HepG2 (cell line): ENCODE data around the gene TOMM6. TPM values are rescaled to one million over a fixed set of nuclear protein-coding genes. Genes with fewer than 3 reads are reported as not detected.

Source experiments
- BHLHE40 ChIP-seq: IDR thresholded peaks from 2 replicates; pipeline ENCODE4 v1.6.1; 2011; ENCODE audit warnings: low read length, improper control_type of control experiment
- FOXA1 ChIP-seq, 2 experiments: fragments of 450-650 bp in 1 of 2; sonication (generic) in 1 of 2; formaldehyde crosslinking in 1 of 2; IDR thresholded peaks; 2 replicates each; pipeline versions ENCODE4 v1.4.0 to v1.6.1; 2016 to 2020; ENCODE audit warnings: missing genetic modification reagents in 1 of 2
- GTF3A ChIP-seq: sonication (generic); formaldehyde crosslinking; conservative IDR thresholded peaks from 2 replicates; pipeline ENCODE4 v1.4.0; 2020; ENCODE audit warnings: mild to moderate bottlenecking, missing genetic modification reagents
- NR2C2 ChIP-seq: sonication (generic); formaldehyde crosslinking; IDR thresholded peaks from 2 replicates; pipeline ENCODE4 v1.4.0; 2020; ENCODE audit warnings: missing genetic modification reagents, mild to moderate bottlenecking, moderate library complexity, borderline replicate concordance
- POLR2G ChIP-seq: fragments of 200-400 bp; formaldehyde crosslinking; IDR thresholded peaks from 2 replicates; pipeline ENCODE4 v1.6.1; 2018; ENCODE audit warnings: mild to moderate bottlenecking, low read depth, low read length, moderate library complexity
- RBM39 ChIP-seq: fragments of 200-400 bp; formaldehyde crosslinking; IDR thresholded peaks from one replicate; pipeline ENCODE4 v1.6.1; 2018; ENCODE audit warnings: antibody characterized with exemption, mild to moderate bottlenecking, low read depth, low read length; ENCODE audit not compliant: poor library complexity, severe bottlenecking
- SPEN ChIP-seq: sonication (generic); formaldehyde crosslinking; IDR thresholded peaks from 2 replicates; pipeline ENCODE4 v1.5.1; 2020; ENCODE audit warnings: low read depth, mild to moderate bottlenecking, missing genetic modification reagents
- SRY ChIP-seq: sonication (generic); formaldehyde crosslinking; IDR thresholded peaks from 2 replicates; pipeline ENCODE4 v1.8.0; 2022; ENCODE audit warnings: mild to moderate bottlenecking, missing genetic modification reagents
- U2AF1 ChIP-seq: fragments of 200-400 bp; formaldehyde crosslinking; optimal IDR thresholded peaks from 2 replicates; pipeline ENCODE3; 2017; ENCODE audit warnings: mild to moderate bottlenecking, low read depth, low read length
- ZNF274 ChIP-seq: sonication (generic); formaldehyde crosslinking; IDR thresholded peaks from 2 replicates; pipeline ENCODE4 v1.5.1; 2020; ENCODE audit warnings: mild to moderate bottlenecking, missing genetic modification reagents
- ZNF687 ChIP-seq: sonication (generic); formaldehyde crosslinking; IDR thresholded peaks from 2 replicates; pipeline ENCODE4 v1.5.1; 2020; ENCODE audit warnings: mild to moderate bottlenecking, missing genetic modification reagents, moderate library complexity
- ZNF761 ChIP-seq: sonication (generic); formaldehyde crosslinking; conservative IDR thresholded peaks from 2 replicates; pipeline ENCODE4 v1.4.0; 2020; ENCODE audit warnings: mild to moderate bottlenecking, missing genetic modification reagents
- polyA plus RNA-seq, 8 experiments: library from polyadenylated mRNA; depleted of rRNA in 3 of 8; stranded (reverse) in 7 of 8; unstranded in 1 of 8; fragments of >200 nt; fragmentation: Illumina TruSeq in 4 of 8; extraction: Trizol in 4 of 8; gene quantifications; 2 replicates each; pipeline versions ENCODE4 v1.2.1 to v1.2.3, GENCODE V29; 2011 to 2016; ENCODE audit warnings: low read depth in 4 of 8, missing spikeins in 1 of 8, mixed read lengths in 1 of 8; ENCODE audit not compliant: insufficient read depth in 1 of 8
- total RNA-seq, 5 experiments: library from RNA; depleted of rRNA; stranded (reverse); fragments of >200 nt; fragmentation: Illumina TruSeq; extraction: Trizol; gene quantifications; 2 replicates each; pipeline ENCODE4 v1.2.3, GENCODE V29; 2016; ENCODE audit warnings: low read depth in 1 of 5
- TF ChIP-seq, protein P1 (sequence below): sonication (generic); formaldehyde crosslinking; IDR thresholded peaks from 2 replicates; pipeline ENCODE4 v1.9.0; 2021; ENCODE audit warnings: missing genetic modification reagents, mild to moderate bottlenecking, borderline replicate concordance
- TF ChIP-seq, protein P2 (sequence below): sonication (generic); formaldehyde crosslinking; IDR thresholded peaks from 2 replicates; pipeline ENCODE4 v1.4.0; 2020; ENCODE audit warnings: missing genetic modification reagents, mild to moderate bottlenecking, borderline replicate concordance

TOMM6 gene
- total and polyA plus RNA-seq, 2 of the 13 experiments (the other 11 are each of a cell fraction or from before 2014, with no cell fraction given) = 320 to 321 TPM

DNA sequence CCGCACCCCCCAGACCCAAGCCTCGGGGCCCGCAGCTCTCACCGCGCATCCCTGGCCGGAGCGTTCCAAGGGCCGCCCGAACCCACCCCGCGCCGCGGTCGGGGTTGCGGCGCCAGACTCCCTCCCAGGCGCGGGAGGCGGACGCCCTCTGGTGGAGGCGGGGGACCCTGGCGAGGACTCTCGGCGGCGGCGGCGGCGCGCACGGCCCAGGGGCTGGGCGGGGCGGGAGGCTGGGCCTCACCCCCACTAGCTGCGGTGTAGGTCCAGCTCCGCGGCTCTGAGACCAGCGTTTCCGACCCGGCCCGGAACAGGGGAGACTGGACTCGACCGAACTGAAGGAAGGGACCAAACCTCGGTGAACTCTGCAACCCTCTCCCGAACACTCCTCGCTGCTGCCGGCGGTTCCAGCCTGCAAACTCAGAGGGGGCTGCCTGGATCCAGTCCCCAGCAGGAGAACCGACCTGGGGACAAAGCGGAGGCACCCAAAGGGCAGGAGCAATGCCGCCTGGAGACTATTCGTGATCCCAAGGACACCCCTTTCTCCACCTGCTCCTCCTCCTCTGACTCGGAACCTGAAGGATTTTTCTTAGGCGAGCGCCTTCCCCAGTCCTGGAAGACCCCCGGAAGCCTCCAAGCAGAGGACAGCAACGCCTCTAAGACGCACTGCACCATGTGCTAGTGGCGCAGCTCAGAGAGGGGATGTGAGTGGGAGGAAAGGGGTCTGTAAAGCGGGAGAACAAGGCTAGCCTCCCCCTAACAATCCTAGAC, 859 bp upstream of the TOMM6 start (continued):
- TF ChIP-seq, protein P1, sequence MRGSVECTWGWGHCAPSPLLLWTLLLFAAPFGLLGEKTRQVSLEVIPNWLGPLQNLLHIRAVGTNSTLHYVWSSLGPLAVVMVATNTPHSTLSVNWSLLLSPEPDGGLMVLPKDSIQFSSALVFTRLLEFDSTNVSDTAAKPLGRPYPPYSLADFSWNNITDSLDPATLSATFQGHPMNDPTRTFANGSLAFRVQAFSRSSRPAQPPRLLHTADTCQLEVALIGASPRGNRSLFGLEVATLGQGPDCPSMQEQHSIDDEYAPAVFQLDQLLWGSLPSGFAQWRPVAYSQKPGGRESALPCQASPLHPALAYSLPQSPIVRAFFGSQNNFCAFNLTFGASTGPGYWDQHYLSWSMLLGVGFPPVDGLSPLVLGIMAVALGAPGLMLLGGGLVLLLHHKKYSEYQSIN (CRISPR knock-in tag) = no peak
- TF ChIP-seq, protein P2, sequence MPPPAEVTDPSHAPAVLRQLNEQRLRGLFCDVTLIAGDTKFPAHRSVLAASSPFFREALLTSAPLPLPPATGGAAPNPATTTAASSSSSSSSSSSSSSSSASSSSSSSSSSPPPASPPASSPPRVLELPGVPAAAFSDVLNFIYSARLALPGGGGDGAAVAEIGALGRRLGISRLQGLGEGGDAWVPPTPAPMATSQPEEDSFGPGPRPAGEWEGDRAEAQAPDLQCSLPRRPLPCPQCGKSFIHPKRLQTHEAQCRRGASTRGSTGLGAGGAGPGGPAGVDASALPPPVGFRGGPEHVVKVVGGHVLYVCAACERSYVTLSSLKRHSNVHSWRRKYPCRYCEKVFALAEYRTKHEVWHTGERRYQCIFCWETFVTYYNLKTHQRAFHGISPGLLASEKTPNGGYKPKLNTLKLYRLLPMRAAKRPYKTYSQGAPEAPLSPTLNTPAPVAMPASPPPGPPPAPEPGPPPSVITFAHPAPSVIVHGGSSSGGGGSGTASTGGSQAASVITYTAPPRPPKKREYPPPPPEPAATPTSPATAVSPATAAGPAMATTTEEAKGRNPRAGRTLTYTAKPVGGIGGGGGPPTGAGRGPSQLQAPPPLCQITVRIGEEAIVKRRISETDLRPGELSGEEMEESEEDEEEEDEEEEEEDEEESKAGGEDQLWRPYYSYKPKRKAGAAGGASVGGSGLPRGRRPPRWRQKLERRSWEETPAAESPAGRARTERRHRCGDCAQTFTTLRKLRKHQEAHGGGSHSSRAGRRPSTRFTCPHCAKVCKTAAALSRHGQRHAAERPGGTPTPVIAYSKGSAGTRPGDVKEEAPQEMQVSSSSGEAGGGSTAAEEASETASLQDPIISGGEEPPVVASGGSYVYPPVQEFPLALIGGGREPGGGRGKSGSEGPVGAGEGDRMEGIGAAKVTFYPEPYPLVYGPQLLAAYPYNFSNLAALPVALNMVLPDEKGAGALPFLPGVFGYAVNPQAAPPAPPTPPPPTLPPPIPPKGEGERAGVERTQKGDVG = no peak; the same call in 1 of the 2 replicates
- TF ChIP-seq SRY (CRISPR knock-in tag) (peak; percentile 7; the same call in 1 of the 2 replicates), ZNF761 (CRISPR knock-in tag) (0 out of 2 replicates have a peak, but pooled peaks have one; percentile 61), U2AF1 (peak; percentile 53), FOXA1 (IDR thresholded peaks at IDR 0.05) (no peak), FOXA1 (CRISPR knock-in tag; IDR thresholded peaks at IDR 0.05) (peak; percentile 26; the same call in 1 of the 2 replicates), BHLHE40 (peak; percentile 33; the same call in 1 of the 2 replicates), POLR2G (0 out of 2 replicates have a peak, but pooled peaks have one; percentile 40), RBM39 (peak; percentile 37), NR2C2 (CRISPR knock-in tag) (peak; percentile 76; the same call in 1 of the 2 replicates), SPEN (CRISPR knock-in tag) (peak; percentile 89; the same call in 1 of the 2 replicates), ZNF274 (peak; percentile 14; the same call in 1 of the 2 replicates), GTF3A (peak; percentile 61; the same call in 1 of the 2 replicates), ZNF687 (CRISPR knock-in tag) (peak; percentile 71)
